ENCODE results near the gene NUMA1. TPM values are rescaled to one million over a fixed set of nuclear protein-coding genes. Genes with fewer than 3 reads are reported as not detected.
A peak's percentile ranks its signal among the peaks of the same experiment; 100 is the strongest.

NUMA1 gene
- polyA plus RNA-seq, 1 experiment, result 79.5 TPM

DNA sequence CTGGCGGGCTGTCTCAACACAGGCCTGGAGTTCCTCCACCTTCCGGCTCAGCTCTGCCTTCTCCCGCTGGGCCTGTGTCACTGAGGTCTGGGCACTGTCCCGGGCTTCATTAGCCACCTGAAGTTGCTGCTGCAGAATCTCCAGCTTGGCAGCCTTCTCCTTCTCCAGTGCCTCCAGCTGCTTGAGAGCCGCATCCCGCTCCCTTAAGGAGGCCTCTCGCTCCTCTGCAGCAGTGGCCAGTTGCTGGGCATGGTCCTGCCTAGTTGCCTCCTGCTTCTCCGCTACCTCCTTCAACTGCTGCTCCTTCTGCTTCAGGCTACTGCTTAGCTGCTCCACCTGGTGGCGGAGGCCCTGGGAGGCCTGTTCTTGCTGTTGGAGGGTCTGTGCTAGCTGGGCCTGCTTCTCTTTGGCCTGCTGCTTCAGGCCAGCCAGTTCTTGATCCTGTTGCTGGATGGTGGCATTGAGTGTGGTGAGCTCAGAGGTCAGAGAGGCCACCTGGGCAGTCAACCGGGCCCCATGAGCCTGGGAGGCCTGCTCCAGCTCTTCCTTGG, 64.8 kb downstream of the NUMA1 start:
- ChIA-PET POLR2A (interaction anchor here (1.0 to 1.4 kb wide), 2 partner anchors 16 to 17 kb away, joined by 3 to 4 read pairs; no protein-coding TSS in a partner anchor), CTCF (interaction anchor here (0.7 to 5.2 kb wide), 7 partner anchors 9 to 415 kb away, joined by 3 to 39 read pairs (median 6); no protein-coding TSS in a partner anchor)
- Histone ChIP-seq H3K27me3 (ENCODE audit: control insufficient read depth, insufficient read depth, low read length) (no peaks in the 10 kb centered on the region), H3K4me3 (ENCODE audit: low read depth, low read length) (no peak overlapping the region), H3K9me3 (ENCODE audit: control insufficient read depth, insufficient read depth, low read length) (no peaks in the 10 kb centered on the region), H3K27ac (ENCODE audit: low read depth, low read length) (no peak overlapping the region)
- DNase-seq (ENCODE audit: low read depth, low spot score), result no peak
- TF ChIP-seq, protein P1, sequence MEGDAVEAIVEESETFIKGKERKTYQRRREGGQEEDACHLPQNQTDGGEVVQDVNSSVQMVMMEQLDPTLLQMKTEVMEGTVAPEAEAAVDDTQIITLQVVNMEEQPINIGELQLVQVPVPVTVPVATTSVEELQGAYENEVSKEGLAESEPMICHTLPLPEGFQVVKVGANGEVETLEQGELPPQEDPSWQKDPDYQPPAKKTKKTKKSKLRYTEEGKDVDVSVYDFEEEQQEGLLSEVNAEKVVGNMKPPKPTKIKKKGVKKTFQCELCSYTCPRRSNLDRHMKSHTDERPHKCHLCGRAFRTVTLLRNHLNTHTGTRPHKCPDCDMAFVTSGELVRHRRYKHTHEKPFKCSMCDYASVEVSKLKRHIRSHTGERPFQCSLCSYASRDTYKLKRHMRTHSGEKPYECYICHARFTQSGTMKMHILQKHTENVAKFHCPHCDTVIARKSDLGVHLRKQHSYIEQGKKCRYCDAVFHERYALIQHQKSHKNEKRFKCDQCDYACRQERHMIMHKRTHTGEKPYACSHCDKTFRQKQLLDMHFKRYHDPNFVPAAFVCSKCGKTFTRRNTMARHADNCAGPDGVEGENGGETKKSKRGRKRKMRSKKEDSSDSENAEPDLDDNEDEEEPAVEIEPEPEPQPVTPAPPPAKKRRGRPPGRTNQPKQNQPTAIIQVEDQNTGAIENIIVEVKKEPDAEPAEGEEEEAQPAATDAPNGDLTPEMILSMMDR (IDR thresholded peaks at IDR 0.05; ENCODE audit: low read depth, low read length), result peak; percentile 48

DNA sequence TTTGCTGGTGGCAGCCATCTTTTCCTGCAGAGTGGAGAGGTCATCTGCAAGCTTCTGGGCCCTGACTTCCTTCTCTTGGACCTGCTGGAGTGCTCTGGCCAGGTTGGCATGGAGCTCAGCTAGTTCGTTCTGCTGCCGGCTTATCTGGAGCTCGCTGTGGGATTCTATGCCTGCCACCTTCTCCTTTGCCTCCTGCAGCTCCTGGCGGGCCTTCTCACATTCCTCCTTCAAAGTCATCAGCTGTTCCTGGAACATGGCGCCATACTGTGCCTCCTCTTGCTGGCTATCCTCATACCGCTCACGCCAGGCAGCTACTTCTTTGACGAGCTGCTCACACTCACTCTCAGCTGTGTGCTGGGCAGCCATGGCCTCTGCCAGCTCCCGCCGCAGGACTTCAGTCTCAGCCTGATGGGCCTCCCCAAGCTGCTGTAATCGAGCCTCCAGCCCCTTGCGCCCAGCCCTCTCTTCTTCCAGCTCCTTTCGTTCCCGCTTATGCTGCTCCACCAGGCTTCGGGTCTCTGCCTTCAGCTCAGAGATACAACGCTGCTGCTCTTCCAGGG, 65.5 kb downstream of the NUMA1 start:
- POLR2A ChIA-PET, result interaction anchor here (0.5 to 1.4 kb wide), 4 partner anchors 15 to 395 kb away, joined by 3 to 9 read pairs (median 5); no protein-coding TSS in a partner anchor
- no peak overlapping the region for H3K4me3 ChIP-seq (ENCODE audit: low read depth, low read length)
- TF ChIP-seq, protein P1 (IDR thresholded peaks at IDR 0.05; ENCODE audit: low read depth, low read length), result no peak
- no peak for DNase-seq (ENCODE audit: low read depth, low spot score)
- no peaks in the 10 kb centered on the region for H3K27me3 ChIP-seq (ENCODE audit: control insufficient read depth, insufficient read depth, low read length)
- CTCF ChIA-PET, result interaction anchor here (1.2 to 5.2 kb wide), 6 partner anchors 10 to 223 kb away, joined by 4 to 39 read pairs (median 6); no protein-coding TSS in a partner anchor
- H3K9me3 ChIP-seq (ENCODE audit: control insufficient read depth, insufficient read depth, low read length), result no peaks in the 10 kb centered on the region
- H3K27ac ChIP-seq (ENCODE audit: low read depth, low read length), result no peak overlapping the region

DNA sequence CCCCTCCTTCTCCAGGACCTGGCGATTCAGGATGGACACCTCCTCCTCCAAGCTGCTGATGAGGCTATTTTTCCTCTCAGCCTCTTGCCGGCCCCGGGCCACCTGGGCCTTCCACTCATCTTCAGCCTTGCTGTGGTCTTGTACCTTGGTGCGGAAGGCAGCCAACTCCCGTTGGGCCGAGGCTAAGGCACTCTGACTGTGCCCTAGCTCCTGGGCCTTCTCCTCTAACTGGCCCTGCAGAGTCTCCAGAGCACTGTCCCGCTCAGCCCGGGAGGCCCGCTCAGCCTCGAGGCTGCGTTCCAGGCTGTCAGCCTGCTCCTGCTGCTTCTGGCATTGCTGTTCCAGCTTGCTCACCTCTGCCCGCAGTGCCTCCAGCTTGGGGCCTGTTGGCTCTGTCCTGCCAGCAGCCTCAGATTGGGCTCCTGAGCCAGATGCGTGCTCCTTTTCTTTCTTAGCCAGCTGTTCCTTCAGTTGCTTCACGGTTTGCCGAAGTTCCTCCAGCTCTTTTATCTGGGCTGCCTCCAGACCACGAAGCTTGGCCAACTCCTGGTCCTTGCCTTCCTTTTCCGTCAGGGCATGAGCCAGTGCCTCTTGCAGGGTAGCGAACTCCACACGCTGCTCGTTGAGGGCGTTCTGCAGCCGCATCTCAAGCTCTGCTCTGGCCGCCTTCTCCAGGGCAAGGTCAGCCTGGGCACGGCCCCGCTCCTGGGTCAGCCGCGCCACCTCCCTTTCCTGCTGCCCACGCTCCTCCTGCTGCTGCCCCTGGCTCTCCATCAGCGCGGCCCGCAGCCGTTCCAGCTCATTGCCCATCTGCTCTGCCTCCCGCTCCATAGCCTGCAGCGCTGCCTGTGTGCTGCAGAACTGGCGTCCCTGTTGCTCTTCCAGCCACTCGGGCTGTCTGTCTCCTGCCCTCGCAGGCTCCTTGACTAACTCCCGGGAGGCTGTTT, 66.3 kb downstream of the NUMA1 start:
- Histone ChIP-seq H3K4me3 (ENCODE audit: low read depth, low read length) (no peak overlapping the region), H3K27me3 (ENCODE audit: control insufficient read depth, insufficient read depth, low read length) (no peaks in the 10 kb centered on the region), H3K9me3 (ENCODE audit: control insufficient read depth, insufficient read depth, low read length) (no peaks in the 10 kb centered on the region), H3K27ac (ENCODE audit: low read depth, low read length) (peak overlapping the region; percentile 52)
- no peak for DNase-seq (ENCODE audit: low read depth, low spot score)
- TF ChIP-seq, protein P1 (IDR thresholded peaks at IDR 0.05; ENCODE audit: low read depth, low read length), result no peak
- ChIA-PET CTCF (interaction anchor here (1.1 to 5.2 kb wide), 6 partner anchors 11 to 224 kb away, joined by 4 to 39 read pairs (median 10); no protein-coding TSS in a partner anchor), POLR2A (interaction anchor here (0.6 to 1.5 kb wide), 3 partner anchors 14 to 77 kb away, joined by 3 to 9 read pairs (median 4); no protein-coding TSS in a partner anchor)

DNA sequence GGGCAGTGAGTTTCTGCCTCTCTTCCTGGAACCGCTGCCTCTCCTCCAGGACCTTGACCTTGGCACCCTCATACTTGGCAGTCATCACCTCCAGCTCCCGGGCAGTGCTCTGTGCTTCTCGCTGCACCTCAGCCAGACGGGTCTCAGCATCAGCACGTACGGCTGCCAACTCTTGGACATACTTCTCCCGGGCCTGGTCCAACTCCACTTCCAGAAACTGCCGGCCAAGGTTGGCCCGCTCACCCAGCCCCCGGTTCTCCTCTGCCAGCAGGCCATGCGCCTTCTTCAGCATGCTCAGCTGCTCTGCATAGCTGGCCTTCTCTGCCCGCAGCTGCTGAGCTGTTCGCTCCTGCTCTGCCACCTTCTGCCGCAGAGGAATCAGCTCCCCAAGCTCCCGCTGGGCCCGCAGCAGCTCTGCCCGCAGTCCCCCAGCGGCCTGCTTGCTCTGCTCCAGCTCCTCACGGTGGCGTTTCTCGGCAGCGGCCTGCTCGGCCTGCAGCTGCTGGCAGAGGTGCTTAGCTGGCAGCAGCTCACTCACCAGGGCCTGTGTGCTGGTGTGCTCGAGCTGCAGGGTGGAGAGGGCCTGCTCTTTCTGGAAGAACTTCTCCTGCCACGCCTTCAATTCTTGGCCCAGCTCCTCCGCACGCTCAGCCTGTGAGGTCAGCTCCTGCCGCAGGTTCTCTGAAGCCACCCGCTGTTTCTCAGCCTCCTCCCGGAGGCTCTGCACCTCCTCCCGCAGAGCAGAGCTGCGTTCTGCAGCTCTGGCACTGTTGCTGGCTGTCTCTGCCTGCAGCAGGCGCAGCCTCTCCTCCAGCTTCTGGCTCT, 67.2 kb downstream of the NUMA1 start:
- no peak for DNase-seq (ENCODE audit: low read depth, low spot score)
- TF ChIP-seq, protein P1 (IDR thresholded peaks at IDR 0.05; ENCODE audit: low read depth, low read length), result no peak
- Histone ChIP-seq H3K9me3 (ENCODE audit: control insufficient read depth, insufficient read depth, low read length) (no peaks in the 10 kb centered on the region), H3K27me3 (ENCODE audit: control insufficient read depth, insufficient read depth, low read length) (no peaks in the 10 kb centered on the region), H3K4me3 (ENCODE audit: low read depth, low read length) (no peak overlapping the region), H3K27ac (ENCODE audit: low read depth, low read length) (peak overlapping the region; percentile 21)
- POLR2A ChIA-PET, result interaction anchor here (1.5 kb wide), 1 partner anchor 13 kb away, joined by 4 read pairs; no protein-coding TSS in a partner anchor
- CTCF ChIA-PET, result interaction anchor here (0.9 to 5.2 kb wide), 4 partner anchors 12 to 170 kb away, joined by 3 to 39 read pairs (median 8); no protein-coding TSS in a partner anchor

All from AG04450 (cell line).